K562 (cell line): Measurements from ENCODE around the gene KLRB1.

ENCODE experiments used
- ARID2 ChIP-seq: fragments of 450-650 bp; IDR thresholded peaks from 2 replicates; pipeline ENCODE4 v1.6.1; 2017; ENCODE audit warnings: antibody characterized with exemption, mild to moderate bottlenecking
- CBX5 ChIP-seq: IDR thresholded peaks from 2 replicates; pipeline ENCODE4 v1.6.1; 2014; ENCODE audit warnings: low read depth, borderline replicate concordance
- CBX8 ChIP-seq: fragments of 200-600 bp; sonication (generic); IDR thresholded peaks from 2 replicates; pipeline ENCODE4 v1.6.1; 2012; ENCODE audit warnings: borderline replicate concordance, mixed run types, low read depth, mild to moderate bottlenecking, moderate library complexity, mixed read lengths, low read length, control low read depth, inconsistent platforms; ENCODE audit not compliant: poor library complexity, severe bottlenecking; ENCODE audit errors: extremely low read depth
- E4F1 ChIP-seq: fragments of 250-450 bp; sonication (Bioruptor Pico); IDR thresholded peaks from 2 replicates; pipeline ENCODE4 v1.5.0; 2021; ENCODE audit warnings: mild to moderate bottlenecking, borderline replicate concordance
- ELF2 ChIP-seq: fragments of 250-450 bp; sonication (Bioruptor Pico); IDR thresholded peaks from 2 replicates; pipeline ENCODE4 v1.5.0; 2021; ENCODE audit warnings: mild to moderate bottlenecking
- FIP1L1 ChIP-seq: fragments of 200-400 bp; formaldehyde crosslinking; IDR thresholded peaks from 2 replicates; pipeline ENCODE4 v1.6.1; 2018; ENCODE audit warnings: mild to moderate bottlenecking, low read depth, low read length; ENCODE audit not compliant: poor library complexity, severe bottlenecking
- HDAC2 ChIP-seq: fragments of 450-650 bp; IDR thresholded peaks from 2 replicates; pipeline ENCODE4 v1.6.1; 2016; ENCODE audit warnings: mild to moderate bottlenecking
- POLR2A ChIP-seq: fragments of 450-650 bp; conservative IDR thresholded peaks from 2 replicates; pipeline ENCODE4 v1.6.1; 2016
- RAD21 ChIP-seq, 2 experiments: fragments of 250-450 bp in 1 of 2; fragments of 450-650 bp in 1 of 2; sonication (Bioruptor Pico) in 1 of 2; formaldehyde crosslinking in 1 of 2; IDR thresholded peaks in 1 of 2; conservative IDR thresholded peaks in 1 of 2; 2 replicates each; pipeline versions ENCODE4 v1.4.0 to v1.8.0; 2020 to 2022; ENCODE audit warnings: mild to moderate bottlenecking in 2 of 2, moderate library complexity in 1 of 2
- TCF7L2 ChIP-seq: fragments of 150-350 bp; IDR thresholded peaks from 2 replicates; pipeline ENCODE4 v1.6.1; 2016; ENCODE audit warnings: low read depth, mild to moderate bottlenecking, low read length, moderate library complexity
- XRCC5 ChIP-seq: fragments of 200-400 bp; formaldehyde crosslinking; IDR thresholded peaks from 2 replicates; pipeline ENCODE4 v1.6.1; 2017; ENCODE audit warnings: low read depth, mild to moderate bottlenecking, low read length
- ZEB2 ChIP-seq: fragments of 450-650 bp; IDR thresholded peaks from 2 replicates; pipeline ENCODE4 v1.6.1; 2016
- ZNF316 ChIP-seq: fragments of 450-650 bp; IDR thresholded peaks from 2 replicates; pipeline ENCODE4 v1.6.1; 2016

- TF ChIP-seq XRCC5: no peak
- no peak for TF ChIP-seq HDAC2
- no peak for TF ChIP-seq POLR2A
- TF ChIP-seq E4F1 (CRISPR knock-in tag): no peak
- no peak for TF ChIP-seq ZEB2
- TF ChIP-seq ZNF316: no peak
- no peak for TF ChIP-seq CBX5
- TF ChIP-seq TCF7L2: no peak
- no peak for TF ChIP-seq ELF2
- no peak for TF ChIP-seq RAD21 (CRISPR knock-in tag; conservative IDR thresholded peaks at IDR 0.05 in 1 of 2, IDR thresholded peaks at IDR 0.05 in 1 of 2)
- no peak for TF ChIP-seq ARID2
- TF ChIP-seq FIP1L1: no peak
- no peak for TF ChIP-seq CBX8
Observed at GRCh38 chr12:9590441-9590840, 17.3 kb downstream of the KLRB1 start.
